WTC11 (cell line): ENCODE results near the gene OSBPL9.

ENCODE experiments used
- CTCF ChIP-seq: fragments of 200-600 bp; IDR thresholded peaks from 2 replicates; pipeline ENCODE4 v1.8.0; 2022; ENCODE audit warnings: antibody characterized with exemption
- PRDM15 ChIP-seq: sonication (generic); formaldehyde crosslinking; IDR thresholded peaks from 2 replicates; pipeline ENCODE4 v1.8.0; 2022; ENCODE audit warnings: missing genetic modification reagents
- SP1 ChIP-seq: sonication (generic); formaldehyde crosslinking; conservative IDR thresholded peaks from 2 replicates; pipeline ENCODE4 v1.8.1; 2022; ENCODE audit warnings: missing genetic modification reagents
- STAT6 ChIP-seq: sonication (generic); formaldehyde crosslinking; conservative IDR thresholded peaks from 2 replicates; pipeline ENCODE4 v1.8.1; 2023; ENCODE audit warnings: mild to moderate bottlenecking, low read depth, missing genetic modification reagents, moderate library complexity
- TCF7 ChIP-seq: sonication (generic); formaldehyde crosslinking; IDR thresholded peaks from 2 replicates; pipeline ENCODE4 v1.8.0; 2022; ENCODE audit warnings: mild to moderate bottlenecking, low read depth, missing genetic modification reagents, moderate library complexity
- USF1 ChIP-seq: sonication (generic); formaldehyde crosslinking; IDR thresholded peaks from 2 replicates; pipeline ENCODE4 v1.8.0; 2022; ENCODE audit warnings: mild to moderate bottlenecking, missing genetic modification reagents
- ZNF121 ChIP-seq: sonication (generic); formaldehyde crosslinking; IDR thresholded peaks from 2 replicates; pipeline ENCODE4 v1.8.0; 2023; ENCODE audit warnings: missing genetic modification reagents

- no peak for TF ChIP-seq CTCF
- no peak for TF ChIP-seq USF1
- TF ChIP-seq SP1 (CRISPR knock-in tag): no peak
- TF ChIP-seq STAT6: no peak
- no peak for TF ChIP-seq TCF7 (CRISPR knock-in tag)
- no peak for TF ChIP-seq PRDM15 (CRISPR knock-in tag)
- no peak for TF ChIP-seq ZNF121 (CRISPR knock-in tag)
Measured at GRCh38 chr1:51760872-51761271, 144.0 kb downstream of the OSBPL9 start.
